ENCODE measurements around the gene OR4D11.
"Not testable (repeated sequence)": the region's sequence is repeated elsewhere in the genome, so short reads cannot be mapped to it uniquely, and the experiment has no call there.

Gene OR4D11

GRCh38 chr11:59528711-59529110 is 25.3 kb downstream of the OR4D11 start:
- no peak for TF ChIP-seq CTCF (conservative IDR thresholded peaks at IDR 0.05; ENCODE audit: low read length)
- DNase-seq (ENCODE audit: low read depth), result no peak
- no peak overlapping the region for H3K4me3 ChIP-seq (ENCODE audit: low read length)

GRCh38 chr11:59532620-59533019 is 29.2 kb downstream of the OR4D11 start:
- no peak for TF ChIP-seq CTCF (conservative IDR thresholded peaks at IDR 0.05; ENCODE audit: low read length)
- DNase-seq (ENCODE audit: low read depth), result no peak
- no peak overlapping the region for H3K4me3 ChIP-seq (ENCODE audit: low read length)

- TF ChIP-seq CTCF (conservative IDR thresholded peaks at IDR 0.05; ENCODE audit: low read length), result no peak
- no peak for DNase-seq (ENCODE audit: low read depth)
- no peak overlapping the region for H3K4me3 ChIP-seq (ENCODE audit: low read length)
Observed at GRCh38 chr11:59534676-59535075, 31.3 kb downstream of the OR4D11 start.

- no peak overlapping the region for H3K4me3 ChIP-seq (ENCODE audit: low read length)
- TF ChIP-seq CTCF (conservative IDR thresholded peaks at IDR 0.05; ENCODE audit: low read length), result no peak
- DNase-seq (ENCODE audit: low read depth), result no peak
Observed at GRCh38 chr11:59542142-59542810, 38.9 kb downstream of the OR4D11 start.

GRCh38 chr11:59543713-59544112 is 40.3 kb downstream of the OR4D11 start:
- H3K4me3 ChIP-seq (ENCODE audit: low read length); DNase-seq (ENCODE audit: low read depth): not testable (repeated sequence)

GRCh38 chr11:59544869-59545178 is 41.4 kb downstream of the OR4D11 start:
- TF ChIP-seq CTCF (conservative IDR thresholded peaks at IDR 0.05; ENCODE audit: low read length), result no peak
- no peak overlapping the region for H3K4me3 ChIP-seq (ENCODE audit: low read length)
- DNase-seq (ENCODE audit: low read depth), result no peak

- DNase-seq (ENCODE audit: low read depth), result no peak
- H3K4me3 ChIP-seq (ENCODE audit: low read length), result no peak overlapping the region
- TF ChIP-seq CTCF (conservative IDR thresholded peaks at IDR 0.05; ENCODE audit: low read length), result no peak
Observed at GRCh38 chr11:59545179-59546020, 42.0 kb downstream of the OR4D11 start.

GRCh38 chr11:59547605-59548308 is 44.4 kb downstream of the OR4D11 start:
- DNase-seq (ENCODE audit: low read depth), result not testable (repeated sequence)

More at GRCh38 chr11:59547605-59548308, 44.4 kb downstream of the OR4D11 start:
- not testable (repeated sequence) for H3K4me3 ChIP-seq (ENCODE audit: low read length)

All from AG10803 (cell line).